Right lobe of liver (tissue), 4 donors: ENCODE data around the gene DEPDC5.

Experiments
- POLR2A ChIP-seq: fragments of 450-650 bp; IDR thresholded peaks from one replicate; pipeline ENCODE4 v1.6.1; 2017; ENCODE audit warnings: antibody characterized with exemption, mild to moderate bottlenecking
- TF ChIP-seq, protein P1 (sequence below), 4 donors: fragments of 200-600 bp in 3 of 4; fragments of 450-650 bp in 1 of 4; IDR thresholded peaks; one replicate each; pipeline versions ENCODE4 v1.5.1 to v1.8.0; 2016 to 2022; ENCODE audit warnings: antibody characterized with exemption in 4 of 4, mild to moderate bottlenecking in 2 of 4
- donor health status: DM: no; HTN: no; CAD: no.
- donor health status: DM: no; HTN: no; CAD: no.
- donor health status: DM: no; HTN: yes; CAD: no.

DNA sequence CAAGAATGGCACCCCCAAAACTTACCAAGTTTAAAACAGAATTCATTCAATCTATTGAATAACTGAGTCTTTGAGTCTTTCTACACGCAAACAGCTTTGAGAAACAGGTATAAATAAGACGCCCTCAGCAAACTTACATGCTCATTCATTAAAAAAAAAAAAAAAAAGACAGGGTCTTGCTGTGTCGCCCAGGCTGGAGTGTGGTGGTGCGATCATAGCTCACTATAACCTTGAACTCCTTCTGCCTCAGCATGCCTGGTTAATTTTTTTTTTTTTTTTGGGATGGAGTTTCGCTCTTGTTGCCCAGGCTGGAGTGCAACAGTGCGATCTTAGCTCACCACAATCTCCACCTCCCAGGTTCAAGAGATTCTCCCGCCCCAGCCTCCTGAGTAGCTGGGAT, 9.9 kb upstream of the DEPDC5 start:
- TF ChIP-seq, protein P1, sequence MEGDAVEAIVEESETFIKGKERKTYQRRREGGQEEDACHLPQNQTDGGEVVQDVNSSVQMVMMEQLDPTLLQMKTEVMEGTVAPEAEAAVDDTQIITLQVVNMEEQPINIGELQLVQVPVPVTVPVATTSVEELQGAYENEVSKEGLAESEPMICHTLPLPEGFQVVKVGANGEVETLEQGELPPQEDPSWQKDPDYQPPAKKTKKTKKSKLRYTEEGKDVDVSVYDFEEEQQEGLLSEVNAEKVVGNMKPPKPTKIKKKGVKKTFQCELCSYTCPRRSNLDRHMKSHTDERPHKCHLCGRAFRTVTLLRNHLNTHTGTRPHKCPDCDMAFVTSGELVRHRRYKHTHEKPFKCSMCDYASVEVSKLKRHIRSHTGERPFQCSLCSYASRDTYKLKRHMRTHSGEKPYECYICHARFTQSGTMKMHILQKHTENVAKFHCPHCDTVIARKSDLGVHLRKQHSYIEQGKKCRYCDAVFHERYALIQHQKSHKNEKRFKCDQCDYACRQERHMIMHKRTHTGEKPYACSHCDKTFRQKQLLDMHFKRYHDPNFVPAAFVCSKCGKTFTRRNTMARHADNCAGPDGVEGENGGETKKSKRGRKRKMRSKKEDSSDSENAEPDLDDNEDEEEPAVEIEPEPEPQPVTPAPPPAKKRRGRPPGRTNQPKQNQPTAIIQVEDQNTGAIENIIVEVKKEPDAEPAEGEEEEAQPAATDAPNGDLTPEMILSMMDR (IDR thresholded peaks at IDR 0.05), result no peak
- TF ChIP-seq POLR2A, result no peak
